ENCODE measurements around the gene BTBD2. TPM values are rescaled to one million over a fixed set of nuclear protein-coding genes. Genes with fewer than 3 reads are reported as not detected.
A peak's percentile ranks its signal among the peaks of the same experiment; 100 is the strongest.

BTBD2 gene
- total and polyA plus RNA-seq, 2 of the 8 experiments (the other 6 are each of a cell fraction or from before 2014, with no cell fraction given): 91.7 to 92.3 TPM

DNA sequence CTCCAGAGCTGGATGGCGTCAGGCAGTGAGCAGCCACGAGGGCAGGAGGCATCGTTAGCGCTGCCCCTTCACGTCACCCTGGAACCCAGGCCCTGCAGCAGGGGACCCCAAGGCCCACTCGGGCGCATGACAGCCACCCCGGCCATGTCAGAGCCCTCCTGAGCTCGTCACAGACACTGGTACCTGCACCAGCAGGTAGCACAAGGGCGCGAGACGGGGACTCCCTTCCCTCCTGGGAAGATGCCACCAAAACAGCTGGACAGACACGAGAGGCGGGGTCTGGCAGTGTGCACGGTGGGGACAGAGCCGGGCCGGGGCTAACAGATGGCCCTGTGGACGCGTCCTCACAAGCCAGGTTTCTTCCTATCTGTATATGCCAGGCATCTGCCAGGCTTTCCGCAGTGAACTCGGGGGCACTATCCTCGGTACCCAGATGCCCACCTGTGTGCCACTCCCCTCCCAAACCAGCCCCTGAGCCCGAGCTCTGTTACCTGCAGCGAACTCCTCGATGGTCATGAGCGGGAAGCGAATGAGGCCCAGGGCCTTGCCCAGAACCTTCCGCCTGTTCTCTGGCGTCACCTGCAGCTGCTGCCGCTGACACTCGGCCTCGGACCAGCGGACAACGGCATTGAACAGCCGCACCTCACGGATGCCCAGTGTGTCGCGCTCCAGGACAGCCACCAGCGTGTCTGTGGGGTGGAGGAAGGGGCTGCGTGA, 25.8 kb downstream of the BTBD2 start:
- H2BK5ac ChIP-seq (ENCODE audit: low read depth, low read length): no peak overlapping the region
- H4K91ac ChIP-seq (replicated peaks; ENCODE audit: insufficient read length, low read length): no peak overlapping the region
- no peak overlapping the region for H2BK15ac ChIP-seq (ENCODE audit: low read length)
- no peaks in the 10 kb centered on the region for H3K27me3 ChIP-seq (replicated peaks in 1 of 4; ENCODE audit: control insufficient read depth in 3 of 4, extremely low read depth in 1 of 4, insufficient read depth in 3 of 4, low read length in 3 of 4)
- H2BK12ac ChIP-seq (ENCODE audit: low read depth, low read length): no peak overlapping the region
- no peak overlapping the region for H3K4ac ChIP-seq (replicated peaks; ENCODE audit: insufficient read length, low read depth, low read length)
- no peaks in the 10 kb centered on the region for H3K4me1 ChIP-seq (replicated peaks in 1 of 4; ENCODE audit: control insufficient read depth in 3 of 4, insufficient read depth in 4 of 4, low read length in 3 of 4)
- H2AK5ac ChIP-seq (ENCODE audit: low read depth, low read length): no peak overlapping the region
- H3K14ac ChIP-seq (ENCODE audit: insufficient read length): no peak overlapping the region
- DNase-seq (ENCODE audit: low read depth in 1 of 2, low spot score in 2 of 2): no peak
- H3K9me3 ChIP-seq (ENCODE audit: insufficient read depth in 2 of 2, low read depth in 1 of 2, low read length in 1 of 2): no peaks in the 10 kb centered on the region
- H3K23ac ChIP-seq (ENCODE audit: insufficient read length): no peak overlapping the region
- CTCF ChIA-PET (ENCODE audit: partially characterized antibody): interaction anchor here (0.6 to 2.3 kb wide), 14 partner anchors 13 to 210 kb away, joined by 3 to 12 read pairs (median 3); no protein-coding TSS in a partner anchor
- no peak for FAIRE-seq
- no peak overlapping the region for H3K27ac ChIP-seq (ENCODE audit: low read depth, low read length)
- H3K18ac ChIP-seq (ENCODE audit: extremely low read depth, low read length): no peak overlapping the region
- H4K20me1 ChIP-seq (replicated peaks in 1 of 2; ENCODE audit: control insufficient read depth in 1 of 2, insufficient read depth in 2 of 2, low read length in 2 of 2): peaks cover 5 to 26% of the 10 kb centered on the region in 2 experiments
- WGBS, 2 experiments (ENCODE audit: extremely low coverage in 1 of 2, insufficient coverage in 1 of 2, insufficient read length in 1 of 2, insufficient replicate concordance in 2 of 2, low coverage in 1 of 2, low lambda C conversion rate in 2 of 2, missing lambda C conversion rate in 1 of 2): 92% methylated on average over 39 of the region's 40 CpGs; no CpG with 5 or more reads in 1 of the 2 experiments
- H3K9ac ChIP-seq (replicated peaks in 1 of 4; ENCODE audit: extremely low read depth in 1 of 4, low read depth in 3 of 4, low read length in 3 of 4): no peak overlapping the region
- peaks cover 16 to 42% (median 35%) of the 10 kb centered on the region in 4 experiments for H3K36me3 ChIP-seq (ENCODE audit: control insufficient read depth in 2 of 4, insufficient read depth in 4 of 4, low read length in 3 of 4)
- H3K79me1 ChIP-seq (ENCODE audit: low read depth, low read length): no peaks in the 10 kb centered on the region
- TF ChIP-seq TAF1 (IDR thresholded peaks at IDR 0.05; ENCODE audit: low read depth, low read length) (no peak), SUZ12 (IDR thresholded peaks at IDR 0.05; ENCODE audit: low read length) (no peak), YY1 (IDR thresholded peaks at IDR 0.05; ENCODE audit: low read depth, low read length) (no peak), NANOG (IDR thresholded peaks at IDR 0.05; ENCODE audit: insufficient read depth, low read depth, low read length, poor library complexity, severe bottlenecking) (no peak), SAP30 (IDR thresholded peaks at IDR 0.05; ENCODE audit: insufficient read depth, insufficient replicate concordance, low read length) (no peak), CEBPB (IDR thresholded peaks at IDR 0.05; ENCODE audit: low read depth, low read length) (no peak), POLR2AphosphoS5 (IDR thresholded peaks at IDR 0.05; ENCODE audit: low read depth, low read length) (0 out of 2 replicates have a peak, but pooled peaks have one; percentile 5), SP1 (IDR thresholded peaks at IDR 0.05; ENCODE audit: low read depth, low read length) (no peak)
- TF ChIP-seq, protein P1, sequence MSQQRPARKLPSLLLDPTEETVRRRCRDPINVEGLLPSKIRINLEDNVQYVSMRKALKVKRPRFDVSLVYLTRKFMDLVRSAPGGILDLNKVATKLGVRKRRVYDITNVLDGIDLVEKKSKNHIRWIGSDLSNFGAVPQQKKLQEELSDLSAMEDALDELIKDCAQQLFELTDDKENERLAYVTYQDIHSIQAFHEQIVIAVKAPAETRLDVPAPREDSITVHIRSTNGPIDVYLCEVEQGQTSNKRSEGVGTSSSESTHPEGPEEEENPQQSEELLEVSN (IDR thresholded peaks at IDR 0.05): no peak
- H3K4me2 ChIP-seq (ENCODE audit: insufficient read depth in 1 of 2, low read depth in 2 of 2, low read length in 2 of 2): no peak overlapping the region
- 0 out of 2 replicates have a peak overlapping the region, but pooled peaks have one; percentile 41 for H4K8ac ChIP-seq (ENCODE audit: extremely low read depth, insufficient read depth, low read length)
- no peak overlapping the region for H2BK20ac ChIP-seq (ENCODE audit: low read length)
- no peak overlapping the region for H3K4me3 ChIP-seq (ENCODE audit: extremely low read depth in 1 of 4, insufficient read depth in 2 of 4, low read depth in 3 of 4, low read length in 4 of 4)
- no peak overlapping the region for H2AFZ ChIP-seq (ENCODE audit: low read length)
- H3K23me2 ChIP-seq (ENCODE audit: low read depth, low read length): no peaks in the 10 kb centered on the region
- no peak overlapping the region for H2BK120ac ChIP-seq (replicated peaks; ENCODE audit: low read depth, low read length)
- no peak overlapping the region for H3K56ac ChIP-seq (replicated peaks; ENCODE audit: insufficient read length, low read depth, low read length)
- H4K5ac ChIP-seq (ENCODE audit: insufficient read length, low read depth, low read length): no peak overlapping the region
- POLR2A ChIA-PET (ENCODE audit: partially characterized antibody): interaction anchor here (0.9 to 1.8 kb wide), 9 partner anchors 7 to 93 kb away, joined by 3 to 5 read pairs (median 4); no protein-coding TSS in a partner anchor
- no peaks in the 10 kb centered on the region for H3K79me2 ChIP-seq (ENCODE audit: control insufficient read depth in 1 of 2, insufficient read depth in 2 of 2, low read length in 2 of 2)
